Fibroblast of villous mesenchyme (primary cell): ENCODE data around the gene PKDREJ. TPM values are rescaled to one million over a fixed set of nuclear protein-coding genes. Genes with fewer than 3 reads are reported as not detected.

Source experiments
- DNase-seq: peaks from one replicate; pipeline ENCODE4 v3.0.0-alpha.2; 2010; ENCODE audit warnings: low read depth
- H3K4me3 ChIP-seq: 2 replicates; pipeline ENCODE4 v1.5.1; 2011; ENCODE audit warnings: low read depth, mild to moderate bottlenecking, low read length
- total RNA-seq: library from RNA; depleted of rRNA; stranded (reverse); fragments of >200 nt; gene quantifications from 2 replicates; pipeline ENCODE4 v1.2.3, GENCODE V29; 2012
- TF ChIP-seq, protein P1 (sequence below): IDR thresholded peaks from 2 replicates; pipeline ENCODE4 v1.5.1; 2012; ENCODE audit warnings: low read depth, mild to moderate bottlenecking, low read length; ENCODE audit not compliant: insufficient read depth

The PKDREJ gene
- total RNA-seq, 1 donor: not detected

DNA sequence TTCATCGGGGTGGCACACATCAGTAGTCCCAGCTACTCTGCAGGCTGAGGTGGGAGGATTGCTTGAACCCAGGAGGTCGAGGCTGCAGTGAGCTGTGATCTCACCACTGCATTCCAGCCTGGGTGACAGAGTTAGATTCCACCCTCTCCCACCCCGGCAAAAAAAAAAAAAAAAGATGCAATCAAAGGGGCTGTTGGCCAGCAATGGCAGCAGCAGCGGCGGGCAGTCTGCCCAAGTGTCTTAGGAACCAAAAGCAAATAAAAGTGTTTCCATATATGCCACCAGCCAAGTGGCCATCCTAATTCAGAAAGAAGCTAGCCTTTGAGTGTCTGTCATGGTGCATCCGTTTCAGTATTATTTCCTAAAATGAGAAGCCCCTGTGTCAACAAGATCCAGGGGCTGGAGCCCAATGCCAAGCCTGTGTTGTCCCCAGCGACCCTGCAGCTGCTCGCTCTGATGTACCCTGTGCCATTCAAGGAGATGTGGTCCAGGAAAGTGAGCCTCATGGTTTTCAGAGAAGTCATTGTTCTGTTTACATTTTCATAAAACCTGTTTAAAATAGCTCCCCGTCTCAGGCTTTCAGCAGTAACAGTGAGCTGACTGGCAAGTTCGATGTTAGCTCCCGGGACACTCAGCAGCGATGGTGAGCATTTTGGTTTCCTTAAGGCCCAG is 25.6 kb downstream of the PKDREJ start:
- TF ChIP-seq, protein P1, sequence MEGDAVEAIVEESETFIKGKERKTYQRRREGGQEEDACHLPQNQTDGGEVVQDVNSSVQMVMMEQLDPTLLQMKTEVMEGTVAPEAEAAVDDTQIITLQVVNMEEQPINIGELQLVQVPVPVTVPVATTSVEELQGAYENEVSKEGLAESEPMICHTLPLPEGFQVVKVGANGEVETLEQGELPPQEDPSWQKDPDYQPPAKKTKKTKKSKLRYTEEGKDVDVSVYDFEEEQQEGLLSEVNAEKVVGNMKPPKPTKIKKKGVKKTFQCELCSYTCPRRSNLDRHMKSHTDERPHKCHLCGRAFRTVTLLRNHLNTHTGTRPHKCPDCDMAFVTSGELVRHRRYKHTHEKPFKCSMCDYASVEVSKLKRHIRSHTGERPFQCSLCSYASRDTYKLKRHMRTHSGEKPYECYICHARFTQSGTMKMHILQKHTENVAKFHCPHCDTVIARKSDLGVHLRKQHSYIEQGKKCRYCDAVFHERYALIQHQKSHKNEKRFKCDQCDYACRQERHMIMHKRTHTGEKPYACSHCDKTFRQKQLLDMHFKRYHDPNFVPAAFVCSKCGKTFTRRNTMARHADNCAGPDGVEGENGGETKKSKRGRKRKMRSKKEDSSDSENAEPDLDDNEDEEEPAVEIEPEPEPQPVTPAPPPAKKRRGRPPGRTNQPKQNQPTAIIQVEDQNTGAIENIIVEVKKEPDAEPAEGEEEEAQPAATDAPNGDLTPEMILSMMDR: no peak
- no peak for DNase-seq
- no peak overlapping the region for H3K4me3 ChIP-seq

DNA sequence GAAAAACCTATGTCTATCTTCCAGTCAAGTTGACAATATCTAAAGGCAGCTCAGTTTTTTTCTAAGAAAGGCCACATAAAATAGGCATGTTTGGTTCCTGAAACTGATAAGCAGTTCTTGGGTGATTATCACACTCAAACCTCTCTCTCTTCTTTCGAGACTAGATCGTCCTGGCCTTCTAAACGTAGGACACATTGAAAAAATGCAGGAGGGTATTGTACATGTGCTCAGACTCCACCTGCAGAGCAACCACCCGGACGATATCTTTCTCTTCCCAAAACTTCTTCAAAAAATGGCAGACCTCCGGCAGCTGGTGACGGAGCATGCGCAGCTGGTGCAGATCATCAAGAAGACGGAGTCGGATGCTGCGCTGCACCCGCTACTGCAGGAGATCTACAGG is 28.2 kb downstream of the PKDREJ start:
- TF ChIP-seq, protein P1: no peak
- DNase-seq: no peak
- no peak overlapping the region for H3K4me3 ChIP-seq

DNA sequence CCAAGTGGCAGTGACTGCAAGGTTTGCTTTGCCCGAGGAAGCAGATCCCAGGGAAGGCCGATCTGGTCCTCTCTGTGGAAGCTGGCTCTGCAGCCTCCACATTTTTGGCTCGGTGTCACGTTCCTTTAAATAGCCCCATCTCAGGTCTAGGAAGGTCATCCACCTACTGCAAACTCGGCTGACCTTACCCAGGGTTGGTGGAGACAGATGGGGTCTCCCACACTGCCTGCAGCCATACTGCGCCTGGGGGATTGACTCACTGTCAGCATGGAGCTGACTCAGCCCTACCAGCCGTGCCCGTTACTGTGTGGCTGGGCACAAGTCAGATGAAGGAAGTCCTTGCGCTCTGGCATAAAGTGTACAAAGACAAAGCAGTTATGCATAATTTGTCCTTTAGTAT is 29.9 kb downstream of the PKDREJ start:
- no peak for DNase-seq
- TF ChIP-seq, protein P1: no peak
- H3K4me3 ChIP-seq: no peak overlapping the region

DNA sequence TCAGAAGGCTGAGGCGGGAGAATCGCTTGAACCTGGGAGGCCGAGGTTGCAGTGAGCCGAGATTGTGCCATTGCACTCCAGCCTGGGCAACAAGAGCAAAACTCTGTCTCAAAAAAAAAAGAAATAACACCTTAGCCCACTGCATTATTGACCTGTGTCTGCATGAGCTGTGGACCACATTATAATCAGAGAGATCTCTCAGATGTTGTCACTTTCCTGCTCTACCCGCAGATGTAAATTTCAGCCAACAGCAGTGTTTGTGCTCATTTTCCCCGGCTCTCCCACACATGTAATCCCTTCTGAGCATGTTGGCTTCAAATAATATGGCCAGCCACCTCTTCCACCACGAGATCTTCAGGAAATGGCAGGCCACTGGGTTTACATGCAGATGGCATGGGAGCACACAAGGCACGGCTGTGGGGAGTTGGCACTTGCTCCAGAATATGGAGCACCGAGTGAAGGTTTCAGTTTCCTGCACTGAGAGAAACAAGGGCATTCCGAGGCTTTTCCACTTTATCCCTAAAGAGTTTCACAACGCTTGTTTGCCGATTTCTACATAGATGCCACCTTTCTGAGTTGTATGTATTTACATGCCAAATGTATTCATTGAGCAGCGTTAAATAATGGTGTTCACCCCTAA is 32.8 kb downstream of the PKDREJ start:
- TF ChIP-seq, protein P1: no peak
- H3K4me3 ChIP-seq: no peak overlapping the region
- DNase-seq: no peak

DNA sequence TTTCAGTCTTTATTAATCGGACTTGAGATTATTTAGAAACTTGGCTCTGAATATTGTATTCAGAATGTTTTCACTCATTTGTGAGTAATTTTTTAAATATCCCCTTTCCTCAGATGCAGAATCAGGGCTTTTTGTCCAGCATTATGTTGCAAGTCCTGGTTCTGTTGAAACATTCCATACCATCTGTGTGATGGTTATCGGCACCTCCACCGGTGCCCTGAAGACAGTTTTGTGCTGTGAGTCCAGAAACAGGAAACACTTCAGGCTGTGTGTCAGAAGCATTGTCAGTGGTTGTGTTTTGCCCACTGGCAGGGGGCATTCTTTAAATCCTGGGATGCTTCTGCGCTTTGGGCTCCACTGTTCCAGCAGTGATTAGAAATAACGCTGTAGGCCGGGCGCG is 33.4 kb downstream of the PKDREJ start:
- peak; percentile 27 for DNase-seq
- H3K4me3 ChIP-seq: no peak overlapping the region
- TF ChIP-seq, protein P1: no peak

DNA sequence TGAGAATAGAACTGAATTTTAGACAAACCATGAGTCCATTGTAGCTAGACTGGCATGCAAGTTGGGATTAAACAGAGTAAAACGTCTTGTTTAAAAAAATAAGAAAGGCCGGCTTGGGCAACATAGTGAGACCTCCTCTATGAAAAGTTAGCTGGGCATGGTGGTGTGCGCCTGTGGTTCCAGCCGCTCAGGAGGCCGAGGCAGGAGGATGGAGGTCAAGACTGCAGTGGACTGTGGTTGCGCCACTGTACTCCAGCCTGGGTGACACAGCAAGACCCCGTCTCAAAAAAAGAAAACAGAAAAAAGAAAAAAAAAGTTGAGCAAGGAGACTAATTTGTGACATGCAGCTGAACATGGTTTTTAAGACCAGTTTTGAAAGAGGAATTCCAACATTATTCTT is 36.6 kb downstream of the PKDREJ start:
- DNase-seq: no peak
- H3K4me3 ChIP-seq: no peak overlapping the region
- TF ChIP-seq, protein P1: no peak

DNA sequence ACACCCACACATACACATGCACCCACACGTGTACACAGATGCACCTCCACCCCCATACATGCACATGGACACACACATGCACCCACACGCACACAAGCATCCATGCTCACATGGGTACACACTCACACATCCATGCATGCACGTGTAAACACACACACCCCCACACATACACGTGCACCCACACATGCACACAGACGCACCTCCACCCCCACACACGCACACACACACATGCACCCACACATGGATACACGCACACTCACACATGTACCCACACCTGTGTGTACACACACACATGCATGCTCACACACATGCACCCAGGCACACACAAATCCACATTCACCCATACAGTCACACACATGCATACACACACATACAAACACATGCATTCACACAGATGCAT is 37.5 kb downstream of the PKDREJ start:
- no peak for DNase-seq
- TF ChIP-seq, protein P1: no peak
- H3K4me3 ChIP-seq: no peak overlapping the region
